Lower leg skin (tissue), 4 donors: ENCODE measurements around the gene EFS. TPM values are rescaled to one million over a fixed set of nuclear protein-coding genes. Genes with fewer than 3 reads are reported as not detected.

Experiments
- DNase-seq, 2 donors: peaks; one replicate each; pipeline ENCODE4 v3.0.0-alpha.2; 2019; ENCODE audit warnings: low spot score in 2 of 2
- H3K4me3 ChIP-seq: fragments of 200-600 bp; sonication (generic); 2 replicates; pipeline ENCODE4 v1.5.1; 2017; ENCODE audit warnings: mild to moderate bottlenecking, low read depth; ENCODE audit not compliant: poor library complexity, severe bottlenecking
- POLR2A ChIP-seq, 2 donors: fragments of 450-650 bp; IDR thresholded peaks; one replicate each; pipeline ENCODE4 v1.6.1; 2016 to 2017; ENCODE audit warnings: antibody characterized with exemption in 2 of 2, mild to moderate bottlenecking in 1 of 2, moderate library complexity in 1 of 2
- WGBS, 2 donors: methylation state at CpG; one replicate each; pipeline ENCODE4 v1.1.5; 2018; 5-methylcytosine and 5-hydroxymethylcytosine counted together
- intact Hi-C: fragments of 100-400 bp; cut with DNase I; formaldehyde crosslinking; loops from one replicate; pipeline ENCODE4 v1.15.0; 2023; ENCODE audit warnings: low total_unique reads
- total RNA-seq, 4 donors: library from RNA; depleted of rRNA; stranded (reverse); fragments of >200 nt; gene quantifications; one replicate each; pipeline ENCODE4 v1.1.0, GENCODE V29; 2016
- TF ChIP-seq, protein P1 (sequence below), 3 donors: fragments of 450-650 bp; IDR thresholded peaks; one replicate each; pipeline ENCODE4 v1.5.1; 2016; ENCODE audit warnings: antibody characterized with exemption in 3 of 3, mild to moderate bottlenecking in 3 of 3, moderate library complexity in 2 of 3

The EFS gene, protein sequence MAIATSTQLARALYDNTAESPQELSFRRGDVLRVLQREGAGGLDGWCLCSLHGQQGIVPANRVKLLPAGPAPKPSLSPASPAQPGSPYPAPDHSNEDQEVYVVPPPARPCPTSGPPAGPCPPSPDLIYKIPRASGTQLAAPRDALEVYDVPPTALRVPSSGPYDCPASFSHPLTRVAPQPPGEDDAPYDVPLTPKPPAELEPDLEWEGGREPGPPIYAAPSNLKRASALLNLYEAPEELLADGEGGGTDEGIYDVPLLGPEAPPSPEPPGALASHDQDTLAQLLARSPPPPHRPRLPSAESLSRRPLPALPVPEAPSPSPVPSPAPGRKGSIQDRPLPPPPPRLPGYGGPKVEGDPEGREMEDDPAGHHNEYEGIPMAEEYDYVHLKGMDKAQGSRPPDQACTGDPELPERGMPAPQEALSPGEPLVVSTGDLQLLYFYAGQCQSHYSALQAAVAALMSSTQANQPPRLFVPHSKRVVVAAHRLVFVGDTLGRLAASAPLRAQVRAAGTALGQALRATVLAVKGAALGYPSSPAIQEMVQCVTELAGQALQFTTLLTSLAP
- total RNA-seq: 10 to 100 TPM; 38.7 to 73.2 (median 53.5) TPM

DNA sequence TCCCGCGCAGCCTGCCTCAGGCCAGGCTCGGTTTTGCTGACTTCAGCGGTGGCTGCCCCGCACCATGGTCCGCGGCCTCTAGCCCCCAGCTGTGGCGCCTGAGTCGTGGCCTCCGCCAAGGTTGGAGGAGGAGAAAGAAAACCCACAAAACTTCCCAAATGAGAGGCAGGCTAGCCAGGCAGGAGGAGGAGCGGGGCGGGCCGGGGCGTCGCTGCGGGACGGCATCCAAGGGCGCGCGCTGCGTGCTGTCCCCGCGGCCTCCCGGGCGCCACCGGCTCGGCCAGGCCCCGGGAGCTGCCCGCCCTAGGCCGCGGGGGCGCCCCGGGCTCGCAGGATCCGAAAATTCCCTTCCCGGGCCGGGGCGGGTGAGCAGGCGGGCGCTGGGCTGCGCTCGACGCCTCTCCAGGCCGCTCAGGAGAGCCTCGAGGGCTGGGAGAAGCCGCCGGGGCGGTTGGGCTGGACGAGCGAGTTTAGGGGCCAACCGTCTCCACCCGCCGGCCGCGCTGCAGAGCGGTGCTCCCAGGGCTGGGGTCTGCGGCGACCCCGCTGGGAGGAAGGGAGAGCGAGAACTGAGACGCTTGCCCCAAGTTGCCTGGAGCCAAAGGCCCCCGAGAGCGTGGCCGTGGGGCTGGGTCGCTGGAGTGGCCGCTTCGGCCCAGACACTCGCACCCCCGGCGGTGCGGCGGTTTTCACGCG is at the start of gene EFS:
Gene EFS (minus strand): TSS at position 137 of the 696 bp plus-strand sequence. CDS start 147 bp downstream, outside the sequence.
- TF ChIP-seq, protein P1, sequence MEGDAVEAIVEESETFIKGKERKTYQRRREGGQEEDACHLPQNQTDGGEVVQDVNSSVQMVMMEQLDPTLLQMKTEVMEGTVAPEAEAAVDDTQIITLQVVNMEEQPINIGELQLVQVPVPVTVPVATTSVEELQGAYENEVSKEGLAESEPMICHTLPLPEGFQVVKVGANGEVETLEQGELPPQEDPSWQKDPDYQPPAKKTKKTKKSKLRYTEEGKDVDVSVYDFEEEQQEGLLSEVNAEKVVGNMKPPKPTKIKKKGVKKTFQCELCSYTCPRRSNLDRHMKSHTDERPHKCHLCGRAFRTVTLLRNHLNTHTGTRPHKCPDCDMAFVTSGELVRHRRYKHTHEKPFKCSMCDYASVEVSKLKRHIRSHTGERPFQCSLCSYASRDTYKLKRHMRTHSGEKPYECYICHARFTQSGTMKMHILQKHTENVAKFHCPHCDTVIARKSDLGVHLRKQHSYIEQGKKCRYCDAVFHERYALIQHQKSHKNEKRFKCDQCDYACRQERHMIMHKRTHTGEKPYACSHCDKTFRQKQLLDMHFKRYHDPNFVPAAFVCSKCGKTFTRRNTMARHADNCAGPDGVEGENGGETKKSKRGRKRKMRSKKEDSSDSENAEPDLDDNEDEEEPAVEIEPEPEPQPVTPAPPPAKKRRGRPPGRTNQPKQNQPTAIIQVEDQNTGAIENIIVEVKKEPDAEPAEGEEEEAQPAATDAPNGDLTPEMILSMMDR (IDR thresholded peaks at IDR 0.05): no peak
- TF ChIP-seq POLR2A (IDR thresholded peaks at IDR 0.05): no peak
- intact Hi-C loops: no loop called here
- DNase-seq: peak; percentile 41 to 91
- 0% methylated on average over 21 to 35 of the region's 74 CpGs for WGBS, 2 donors
- H3K4me3 ChIP-seq: peak within 1 kb of the TSS; percentile 72

DNA sequence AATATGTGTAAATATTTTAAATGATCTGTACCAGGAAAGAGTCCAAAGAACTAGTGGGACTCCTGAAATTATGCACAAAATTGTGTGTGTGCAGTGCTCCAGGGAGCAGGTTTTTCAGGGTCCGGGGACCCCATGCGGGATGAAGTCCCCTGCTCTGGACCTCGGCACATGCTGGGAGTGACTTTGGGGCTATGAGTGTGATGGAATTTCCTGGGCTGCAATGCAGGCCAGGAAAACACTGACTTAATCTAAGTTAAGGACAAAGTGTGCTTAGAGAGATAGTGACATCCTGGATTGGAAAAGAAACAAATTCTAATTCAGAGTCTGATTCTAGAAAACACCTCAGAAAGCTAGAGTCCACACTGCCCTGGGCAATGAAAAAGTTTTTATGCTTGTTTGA is 49.3 kb upstream of the EFS start:
- WGBS, 2 donors: 66 to 82% methylated on average over 3 of the region's 3 CpGs
- intact Hi-C loops: no loop called here
- H3K4me3 ChIP-seq: no peak overlapping the region
- no peak for DNase-seq
- TF ChIP-seq, protein P1 (IDR thresholded peaks at IDR 0.05): no peak
- TF ChIP-seq POLR2A (IDR thresholded peaks at IDR 0.05): no peak

DNA sequence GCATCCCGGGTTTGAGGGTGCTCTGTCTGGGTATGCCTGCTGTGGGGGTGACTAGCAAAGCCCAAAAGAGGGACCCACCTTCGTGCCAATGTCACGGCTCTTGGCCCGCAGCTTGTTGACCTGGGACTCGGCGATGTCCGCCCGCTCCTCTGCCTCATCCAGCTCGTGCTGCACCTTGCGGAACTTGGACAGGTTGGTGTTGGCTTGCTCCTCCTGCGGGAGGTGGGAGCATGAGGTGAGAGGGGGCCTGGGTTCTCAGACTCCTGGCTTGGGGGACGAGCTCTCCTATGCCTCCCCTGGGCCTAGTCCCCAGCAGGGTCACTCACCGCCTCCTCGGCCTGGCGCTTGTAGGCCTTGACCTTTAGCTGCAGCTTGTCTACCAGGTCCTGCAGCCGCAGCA is 48.7 kb upstream of the EFS start:
- intact Hi-C loops: no loop called here
- no peak for DNase-seq
- H3K4me3 ChIP-seq: no peak overlapping the region
- WGBS, 2 donors: 88 to 92% methylated on average over 14 to 16 of the region's 16 CpGs
- TF ChIP-seq POLR2A (IDR thresholded peaks at IDR 0.05): no peak
- TF ChIP-seq, protein P1 (IDR thresholded peaks at IDR 0.05): no peak

DNA sequence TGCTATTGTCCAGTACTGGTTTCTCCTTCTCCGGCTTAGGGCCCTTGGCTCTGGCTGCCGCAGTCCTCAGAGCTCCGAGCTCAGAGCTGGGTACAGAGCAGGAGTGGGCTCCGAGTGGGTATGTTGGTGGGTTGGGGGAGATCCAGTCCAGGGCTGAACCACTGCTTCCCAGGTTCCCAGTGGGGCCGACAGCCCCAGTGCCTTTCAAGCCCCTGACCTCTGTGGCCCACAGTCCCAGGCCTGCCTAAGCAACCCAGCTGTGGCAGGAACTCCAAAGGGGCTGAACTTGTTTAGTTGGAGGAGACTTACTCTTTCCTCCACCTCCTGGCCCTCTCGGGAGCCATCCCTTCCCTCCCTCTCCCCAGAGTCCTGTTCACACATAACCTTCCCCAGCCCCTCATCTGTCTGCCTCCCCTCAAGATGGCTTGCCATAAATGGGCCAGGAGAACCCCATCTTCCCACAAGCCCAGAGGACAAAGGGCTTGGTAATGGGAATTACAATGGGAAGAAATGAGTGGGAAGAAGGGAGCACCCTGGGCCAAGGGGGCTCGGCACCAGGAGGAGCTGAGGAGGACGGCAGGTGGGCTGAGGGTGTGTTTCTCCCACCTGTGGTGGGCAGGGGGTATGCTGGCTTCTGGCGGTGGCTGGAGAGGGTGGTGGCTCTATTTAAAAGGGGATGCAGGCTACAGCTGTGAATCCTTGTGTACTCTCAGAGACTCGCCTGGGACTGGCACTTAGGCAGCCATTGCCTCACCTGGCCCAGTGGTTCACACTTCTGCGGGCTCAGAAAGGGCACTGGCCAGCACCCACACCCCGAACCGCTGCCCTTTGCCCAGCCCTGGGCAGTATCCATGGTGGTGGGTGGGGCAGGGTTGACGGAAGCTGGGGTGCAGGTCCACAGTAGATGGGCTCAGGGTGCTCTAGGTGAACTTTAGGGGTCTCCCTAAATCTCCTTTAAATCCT is 46.9 kb upstream of the EFS start:
- WGBS, 2 donors: 80 to 84% methylated on average over 14 of the region's 14 CpGs
- no peak for DNase-seq
- TF ChIP-seq POLR2A (IDR thresholded peaks at IDR 0.05): no peak
- no peak overlapping the region for H3K4me3 ChIP-seq
- intact Hi-C loops: no loop called here

DNA sequence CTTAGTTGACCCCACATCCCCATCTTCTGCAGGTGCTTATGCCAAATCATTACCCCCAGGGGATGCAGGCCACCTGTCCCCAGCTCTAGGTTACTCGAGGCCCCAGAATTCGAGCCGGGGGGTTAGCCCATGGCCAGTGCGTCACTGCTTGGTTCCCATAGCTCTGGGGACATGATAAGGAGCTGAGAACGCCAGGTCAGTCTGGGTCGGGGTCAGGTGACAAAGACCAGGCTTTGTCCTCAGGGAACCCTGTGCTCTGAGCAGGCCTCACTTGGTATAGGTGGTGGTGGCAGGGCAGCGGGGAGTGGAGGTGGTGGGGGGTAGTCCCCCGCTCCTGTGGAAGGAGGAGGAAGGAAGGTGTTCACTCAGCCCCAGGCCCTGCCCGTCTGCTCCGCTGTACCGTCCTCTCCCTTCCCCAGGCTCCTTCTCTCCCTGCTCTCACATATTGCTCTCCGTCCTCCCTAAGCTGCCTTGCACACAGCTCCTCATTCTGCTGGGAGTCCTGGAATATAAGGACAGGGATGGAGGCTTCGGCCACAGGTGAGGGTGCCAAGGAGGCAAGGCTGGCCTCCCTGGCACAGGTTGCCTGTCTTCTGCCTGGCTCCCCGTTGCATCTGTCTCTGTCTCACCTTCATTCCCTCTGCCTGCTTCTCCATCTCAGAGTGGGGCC is 45.1 kb upstream of the EFS start:
- H3K4me3 ChIP-seq: no peak overlapping the region
- DNase-seq: no peak
- no peak for TF ChIP-seq POLR2A (IDR thresholded peaks at IDR 0.05)
- TF ChIP-seq, protein P1 (IDR thresholded peaks at IDR 0.05): no peak
- WGBS, 2 donors: 81 to 85% methylated on average over 12 to 14 of the region's 14 CpGs
- intact Hi-C loops: loop anchor here (5.0 kb wide), 1 partner anchor 1053 kb away; no protein-coding TSS in a partner anchor
